ENCODE data around the gene GOLGA1.

The GOLGA1 gene

DNA sequence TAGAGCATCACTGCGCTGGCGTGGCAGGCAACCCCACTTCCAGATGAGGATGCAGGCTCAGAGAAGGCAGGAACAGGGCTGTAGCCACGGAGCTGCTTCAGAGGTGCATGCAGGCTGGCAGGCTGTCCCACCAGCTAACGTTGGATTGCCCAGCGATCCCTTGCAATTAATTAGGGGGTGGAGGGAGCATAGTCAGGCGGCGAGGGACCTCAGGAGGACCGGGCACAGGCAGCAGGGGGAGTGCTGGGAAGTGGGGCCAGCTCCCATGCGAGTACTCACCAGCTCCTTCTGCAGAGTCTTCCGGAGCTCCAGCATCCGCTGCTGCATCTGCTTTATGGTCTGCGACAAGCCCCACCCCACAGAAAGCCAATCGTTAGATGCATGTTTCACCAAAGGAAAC lies 58.7 kb downstream of the GOLGA1 start:
- H3K36me3 ChIP-seq (replicated peaks; ENCODE audit: insufficient read depth, low read length): peaks cover under 1% of the 10 kb centered on the region; the same call in 1 of the 2 replicates
- H2AFZ ChIP-seq (ENCODE audit: low read length): no peak overlapping the region
- H3K4me2 ChIP-seq (ENCODE audit: low read depth, low read length): no peak overlapping the region
- no peaks in the 10 kb centered on the region for H3K9me2 ChIP-seq (replicated peaks; ENCODE audit: insufficient read depth, low read length)
- H3K4me3 ChIP-seq (ENCODE audit: low read length): no peak overlapping the region
- H3K79me2 ChIP-seq (ENCODE audit: low read length): peaks cover 6% of the 10 kb centered on the region
- TF ChIP-seq EZH2 (optimal IDR thresholded peaks at IDR 0.05; ENCODE audit: low read depth, low read length) (no peak), EZH2phosphoT487 (IDR thresholded peaks at IDR 0.05; ENCODE audit: low read length) (no peak)
- TF ChIP-seq, protein P1, sequence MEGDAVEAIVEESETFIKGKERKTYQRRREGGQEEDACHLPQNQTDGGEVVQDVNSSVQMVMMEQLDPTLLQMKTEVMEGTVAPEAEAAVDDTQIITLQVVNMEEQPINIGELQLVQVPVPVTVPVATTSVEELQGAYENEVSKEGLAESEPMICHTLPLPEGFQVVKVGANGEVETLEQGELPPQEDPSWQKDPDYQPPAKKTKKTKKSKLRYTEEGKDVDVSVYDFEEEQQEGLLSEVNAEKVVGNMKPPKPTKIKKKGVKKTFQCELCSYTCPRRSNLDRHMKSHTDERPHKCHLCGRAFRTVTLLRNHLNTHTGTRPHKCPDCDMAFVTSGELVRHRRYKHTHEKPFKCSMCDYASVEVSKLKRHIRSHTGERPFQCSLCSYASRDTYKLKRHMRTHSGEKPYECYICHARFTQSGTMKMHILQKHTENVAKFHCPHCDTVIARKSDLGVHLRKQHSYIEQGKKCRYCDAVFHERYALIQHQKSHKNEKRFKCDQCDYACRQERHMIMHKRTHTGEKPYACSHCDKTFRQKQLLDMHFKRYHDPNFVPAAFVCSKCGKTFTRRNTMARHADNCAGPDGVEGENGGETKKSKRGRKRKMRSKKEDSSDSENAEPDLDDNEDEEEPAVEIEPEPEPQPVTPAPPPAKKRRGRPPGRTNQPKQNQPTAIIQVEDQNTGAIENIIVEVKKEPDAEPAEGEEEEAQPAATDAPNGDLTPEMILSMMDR (IDR thresholded peaks at IDR 0.05; ENCODE audit: low read length): no peak
- H4K20me1 ChIP-seq (ENCODE audit: insufficient read depth, low read length): no peaks in the 10 kb centered on the region
- no peak for DNase-seq
- H3K4me1 ChIP-seq (ENCODE audit: low read length): no peaks in the 10 kb centered on the region
- H3K9ac ChIP-seq (ENCODE audit: low read length): no peak overlapping the region
- H3K9me3 ChIP-seq (replicated peaks; ENCODE audit: insufficient read depth, low read length): no peaks in the 10 kb centered on the region
- H3F3A ChIP-seq (ENCODE audit: insufficient read depth, low read length): peaks cover 5% of the 10 kb centered on the region
- no peak overlapping the region for H3K27ac ChIP-seq (ENCODE audit: low read length)
- H3K27me3 ChIP-seq (replicated peaks; ENCODE audit: insufficient read depth, low read length): no peaks in the 10 kb centered on the region

DNA sequence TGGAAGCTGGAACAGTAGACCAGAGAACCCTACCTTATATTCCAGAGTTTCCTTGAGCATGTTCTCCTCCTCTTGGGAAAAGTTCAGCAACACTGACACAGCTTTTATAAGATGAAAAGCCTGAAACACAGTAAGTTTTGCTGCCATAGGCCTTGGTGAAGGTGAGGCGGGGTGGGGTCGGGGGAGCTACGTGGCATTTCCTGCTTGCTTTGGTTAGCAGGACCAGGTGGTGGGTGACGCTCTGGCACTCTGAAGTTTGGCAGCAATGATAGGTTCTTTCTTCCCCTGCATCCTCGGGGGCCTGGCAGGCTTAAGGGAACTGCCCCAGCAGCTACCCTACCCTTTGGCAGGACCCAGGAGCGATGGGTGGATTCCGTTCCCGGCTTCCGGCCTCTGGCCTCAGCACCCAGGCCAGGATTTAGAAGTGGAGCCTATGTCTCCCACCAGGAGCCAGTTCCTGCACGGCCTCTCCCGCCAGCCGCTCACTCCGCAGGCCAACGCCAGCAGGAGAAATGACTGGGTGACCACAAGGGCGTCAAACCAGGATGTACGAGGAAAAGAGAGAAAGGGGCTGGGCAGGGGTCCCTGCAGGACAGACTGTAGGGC lies 59.6 kb downstream of the GOLGA1 start:
- Histone ChIP-seq H3K9me2 (replicated peaks; ENCODE audit: insufficient read depth, low read length) (no peaks in the 10 kb centered on the region), H3K4me1 (ENCODE audit: low read length) (no peaks in the 10 kb centered on the region), H3F3A (ENCODE audit: insufficient read depth, low read length) (peaks cover 13% of the 10 kb centered on the region), H3K9ac (ENCODE audit: low read length) (no peak overlapping the region), H3K27me3 (replicated peaks; ENCODE audit: insufficient read depth, low read length) (no peaks in the 10 kb centered on the region), H3K4me3 (ENCODE audit: low read length) (no peak overlapping the region), H3K9me3 (replicated peaks; ENCODE audit: insufficient read depth, low read length) (no peaks in the 10 kb centered on the region), H4K20me1 (ENCODE audit: insufficient read depth, low read length) (0 out of 2 replicates have a peak, but pooled peaks cover 6% of the 10 kb centered on the region), H3K36me3 (replicated peaks; ENCODE audit: insufficient read depth, low read length) (peaks cover 7% of the 10 kb centered on the region; the same call in 1 of the 2 replicates), H3K79me2 (ENCODE audit: low read length) (peaks cover 16% of the 10 kb centered on the region), H2AFZ (ENCODE audit: low read length) (no peak overlapping the region), H3K27ac (ENCODE audit: low read length) (no peak overlapping the region), H3K4me2 (ENCODE audit: low read depth, low read length) (no peak overlapping the region)
- TF ChIP-seq EZH2phosphoT487 (IDR thresholded peaks at IDR 0.05; ENCODE audit: low read length) (no peak), EZH2 (optimal IDR thresholded peaks at IDR 0.05; ENCODE audit: low read depth, low read length) (no peak)
- TF ChIP-seq, protein P1 (IDR thresholded peaks at IDR 0.05; ENCODE audit: low read length): no peak
- no peak for DNase-seq

DNA sequence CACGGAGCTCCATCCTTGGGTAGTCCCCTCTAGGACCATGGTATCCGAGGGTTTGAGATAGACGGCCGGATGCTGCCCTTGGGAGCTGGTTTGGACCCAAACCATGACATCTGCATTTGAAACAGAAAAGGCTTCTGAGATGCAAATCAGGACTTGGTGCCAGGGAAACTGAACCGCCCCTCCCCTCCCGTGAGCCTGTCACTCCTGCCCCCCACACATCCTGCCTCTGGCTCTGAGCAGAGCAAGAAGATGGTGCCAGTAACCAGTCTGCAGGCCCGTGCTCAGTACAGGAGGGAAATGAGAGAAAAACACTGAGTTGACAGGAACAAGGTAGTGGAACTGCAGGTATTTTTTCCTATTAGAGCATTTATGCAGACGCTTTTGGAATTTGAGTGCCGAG lies 60.4 kb downstream of the GOLGA1 start:
- Histone ChIP-seq H4K20me1 (ENCODE audit: insufficient read depth, low read length) (0 out of 2 replicates have a peak, but pooled peaks cover 6% of the 10 kb centered on the region), H3K4me2 (ENCODE audit: low read depth, low read length) (no peak overlapping the region), H2AFZ (ENCODE audit: low read length) (no peak overlapping the region), H3K27me3 (replicated peaks; ENCODE audit: insufficient read depth, low read length) (no peaks in the 10 kb centered on the region), H3K9ac (ENCODE audit: low read length) (no peak overlapping the region), H3K36me3 (replicated peaks; ENCODE audit: insufficient read depth, low read length) (peaks cover 7% of the 10 kb centered on the region; the same call in 1 of the 2 replicates), H3K9me2 (replicated peaks; ENCODE audit: insufficient read depth, low read length) (no peaks in the 10 kb centered on the region), H3K9me3 (replicated peaks; ENCODE audit: insufficient read depth, low read length) (no peaks in the 10 kb centered on the region), H3F3A (ENCODE audit: insufficient read depth, low read length) (peaks cover 13% of the 10 kb centered on the region), H3K4me3 (ENCODE audit: low read length) (no peak overlapping the region), H3K79me2 (ENCODE audit: low read length) (peaks cover 22% of the 10 kb centered on the region), H3K4me1 (ENCODE audit: low read length) (no peaks in the 10 kb centered on the region), H3K27ac (ENCODE audit: low read length) (no peak overlapping the region)
- DNase-seq: no peak
- TF ChIP-seq, protein P1 (IDR thresholded peaks at IDR 0.05; ENCODE audit: low read length): no peak
- no peak for TF ChIP-seq EZH2 (optimal IDR thresholded peaks at IDR 0.05; ENCODE audit: low read depth, low read length)
- no peak for TF ChIP-seq EZH2phosphoT487 (IDR thresholded peaks at IDR 0.05; ENCODE audit: low read length)
